Measurements from ENCODE around the gene POLDIP3.

GRCh38 chr22:42645341-42645937 is 30.8 kb upstream of the POLDIP3 start:
- TF ChIP-seq CTCF (IDR thresholded peaks at IDR 0.05; ENCODE audit: poor library complexity) (no peak), EZH2 (IDR thresholded peaks at IDR 0.05; ENCODE audit: borderline replicate concordance) (no peak)

Data from hepatocyte (in vitro differentiated cells).